Measurements from ENCODE around the gene SPOCK1. TPM values are rescaled to one million over a fixed set of nuclear protein-coding genes. Genes with fewer than 3 reads are reported as not detected.

The SPOCK1 gene
- total and polyA plus RNA-seq, 9 of the 15 experiments (the other 6 are each of a cell fraction or from before 2014, with no cell fraction given): 0.01 to 0.35 (median 0.04) TPM; not detected in 6

DNA sequence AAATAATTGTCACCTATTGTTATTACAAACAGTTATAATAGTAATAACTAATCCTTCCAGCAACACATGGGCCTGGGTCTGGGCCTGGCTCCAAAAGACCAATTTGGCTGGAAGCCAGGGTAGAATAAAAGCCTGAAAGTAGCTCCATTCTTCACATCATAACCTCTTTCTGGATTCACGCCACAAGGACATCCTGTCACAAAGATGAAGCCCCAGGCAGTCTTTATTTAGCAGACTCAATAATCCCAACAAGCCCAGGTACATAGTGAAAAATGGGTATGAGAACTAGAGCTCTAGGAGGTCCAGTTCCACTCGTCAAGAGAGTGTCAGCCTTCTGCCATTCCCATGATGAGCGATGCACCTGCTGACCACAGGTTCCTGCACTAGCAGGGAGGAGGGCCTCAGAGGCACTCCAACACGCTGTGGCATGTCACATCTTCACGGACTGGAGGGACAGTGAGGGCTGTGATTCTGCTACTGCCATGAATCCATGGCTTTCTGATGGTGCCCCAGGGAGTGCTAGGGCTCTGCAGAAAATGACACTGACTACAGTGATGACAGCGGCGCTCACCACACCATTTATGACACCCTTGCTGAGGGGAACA, 124.9 kb downstream of the SPOCK1 start:
- H3K79me2 ChIP-seq (ENCODE audit: control insufficient read depth, insufficient read depth, low read length): no peaks in the 10 kb centered on the region
- H3K9me3 ChIP-seq (replicated peaks; ENCODE audit: control insufficient read depth, insufficient read depth, low read depth, low read length): no peaks in the 10 kb centered on the region
- H2AFZ ChIP-seq (ENCODE audit: low read depth, low read length): no peak overlapping the region
- ATAC-seq (no peak), DNase-seq (ENCODE audit: extremely low read depth in 1 of 4, low spot score in 3 of 4) (no peak), FAIRE-seq (no peak)
- no peaks in the 10 kb centered on the region for H4K20me1 ChIP-seq (replicated peaks; ENCODE audit: control insufficient read depth, insufficient read depth, low read length)
- no peaks in the 10 kb centered on the region for H3K9me1 ChIP-seq (ENCODE audit: control insufficient read depth, insufficient read depth, low read length)
- in situ Hi-C loops (cut with MboI) (no loop called here), intact Hi-C loops (cut with micrococcal nuclease) (no loop called here)
- no peaks in the 10 kb centered on the region for H3K4me1 ChIP-seq (replicated peaks in 1 of 2; ENCODE audit: control insufficient read depth in 2 of 2, insufficient read depth in 2 of 2, low read length in 2 of 2)
- no peak overlapping the region for H3K27ac ChIP-seq (ENCODE audit: extremely low read depth, low read depth, low read length)
- WGBS (ENCODE audit: insufficient coverage, low coverage, missing lambda C conversion rate): 0% methylated on average over 7 of the region's 7 CpGs
- ChIA-PET POLR2A (no interaction called here), CTCF (ENCODE audit: low intra/inter-chr PET ratio) (no interaction called here)
- H3K27me3 ChIP-seq (ENCODE audit: control insufficient read depth in 2 of 2, insufficient read depth in 2 of 2, low read length in 2 of 2): peaks cover 0 to 4% of the 10 kb centered on the region in 2 experiments; a peak in 1 of 5 replicates
- H3K4me3 ChIP-seq: no peak overlapping the region
- H3K36me3 ChIP-seq (ENCODE audit: control insufficient read depth, insufficient read depth, low read length): no peaks in the 10 kb centered on the region
- no peak overlapping the region for H3K9ac ChIP-seq (ENCODE audit: insufficient read depth in 1 of 2, low read depth in 2 of 2, low read length in 2 of 2)
- H3K4me2 ChIP-seq (ENCODE audit: insufficient read depth, low read length): no peak overlapping the region
- BruUV-seq (replicated peaks): no TSS peak
- TF ChIP-seq, protein P1, sequence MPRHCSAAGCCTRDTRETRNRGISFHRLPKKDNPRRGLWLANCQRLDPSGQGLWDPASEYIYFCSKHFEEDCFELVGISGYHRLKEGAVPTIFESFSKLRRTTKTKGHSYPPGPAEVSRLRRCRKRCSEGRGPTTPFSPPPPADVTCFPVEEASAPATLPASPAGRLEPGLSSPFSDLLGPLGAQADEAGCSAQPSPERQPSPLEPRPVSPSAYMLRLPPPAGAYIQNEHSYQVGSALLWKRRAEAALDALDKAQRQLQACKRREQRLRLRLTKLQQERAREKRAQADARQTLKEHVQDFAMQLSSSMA (CRISPR knock-in tag; IDR thresholded peaks at IDR 0.05): no peak
- TF ChIP-seq, protein P2, sequence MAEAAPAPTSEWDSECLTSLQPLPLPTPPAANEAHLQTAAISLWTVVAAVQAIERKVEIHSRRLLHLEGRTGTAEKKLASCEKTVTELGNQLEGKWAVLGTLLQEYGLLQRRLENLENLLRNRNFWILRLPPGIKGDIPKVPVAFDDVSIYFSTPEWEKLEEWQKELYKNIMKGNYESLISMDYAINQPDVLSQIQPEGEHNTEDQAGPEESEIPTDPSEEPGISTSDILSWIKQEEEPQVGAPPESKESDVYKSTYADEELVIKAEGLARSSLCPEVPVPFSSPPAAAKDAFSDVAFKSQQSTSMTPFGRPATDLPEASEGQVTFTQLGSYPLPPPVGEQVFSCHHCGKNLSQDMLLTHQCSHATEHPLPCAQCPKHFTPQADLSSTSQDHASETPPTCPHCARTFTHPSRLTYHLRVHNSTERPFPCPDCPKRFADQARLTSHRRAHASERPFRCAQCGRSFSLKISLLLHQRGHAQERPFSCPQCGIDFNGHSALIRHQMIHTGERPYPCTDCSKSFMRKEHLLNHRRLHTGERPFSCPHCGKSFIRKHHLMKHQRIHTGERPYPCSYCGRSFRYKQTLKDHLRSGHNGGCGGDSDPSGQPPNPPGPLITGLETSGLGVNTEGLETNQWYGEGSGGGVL (CRISPR knock-in tag; IDR thresholded peaks at IDR 0.05): no peak
- TF ChIP-seq PCBP1 (IDR thresholded peaks at IDR 0.05; ENCODE audit: low read depth, low read length, poor library complexity, severe bottlenecking) (no peak), DDX20 (tag; IDR thresholded peaks at IDR 0.05; ENCODE audit: low read depth) (no peak)
- TF ChIP-seq, protein P3, sequence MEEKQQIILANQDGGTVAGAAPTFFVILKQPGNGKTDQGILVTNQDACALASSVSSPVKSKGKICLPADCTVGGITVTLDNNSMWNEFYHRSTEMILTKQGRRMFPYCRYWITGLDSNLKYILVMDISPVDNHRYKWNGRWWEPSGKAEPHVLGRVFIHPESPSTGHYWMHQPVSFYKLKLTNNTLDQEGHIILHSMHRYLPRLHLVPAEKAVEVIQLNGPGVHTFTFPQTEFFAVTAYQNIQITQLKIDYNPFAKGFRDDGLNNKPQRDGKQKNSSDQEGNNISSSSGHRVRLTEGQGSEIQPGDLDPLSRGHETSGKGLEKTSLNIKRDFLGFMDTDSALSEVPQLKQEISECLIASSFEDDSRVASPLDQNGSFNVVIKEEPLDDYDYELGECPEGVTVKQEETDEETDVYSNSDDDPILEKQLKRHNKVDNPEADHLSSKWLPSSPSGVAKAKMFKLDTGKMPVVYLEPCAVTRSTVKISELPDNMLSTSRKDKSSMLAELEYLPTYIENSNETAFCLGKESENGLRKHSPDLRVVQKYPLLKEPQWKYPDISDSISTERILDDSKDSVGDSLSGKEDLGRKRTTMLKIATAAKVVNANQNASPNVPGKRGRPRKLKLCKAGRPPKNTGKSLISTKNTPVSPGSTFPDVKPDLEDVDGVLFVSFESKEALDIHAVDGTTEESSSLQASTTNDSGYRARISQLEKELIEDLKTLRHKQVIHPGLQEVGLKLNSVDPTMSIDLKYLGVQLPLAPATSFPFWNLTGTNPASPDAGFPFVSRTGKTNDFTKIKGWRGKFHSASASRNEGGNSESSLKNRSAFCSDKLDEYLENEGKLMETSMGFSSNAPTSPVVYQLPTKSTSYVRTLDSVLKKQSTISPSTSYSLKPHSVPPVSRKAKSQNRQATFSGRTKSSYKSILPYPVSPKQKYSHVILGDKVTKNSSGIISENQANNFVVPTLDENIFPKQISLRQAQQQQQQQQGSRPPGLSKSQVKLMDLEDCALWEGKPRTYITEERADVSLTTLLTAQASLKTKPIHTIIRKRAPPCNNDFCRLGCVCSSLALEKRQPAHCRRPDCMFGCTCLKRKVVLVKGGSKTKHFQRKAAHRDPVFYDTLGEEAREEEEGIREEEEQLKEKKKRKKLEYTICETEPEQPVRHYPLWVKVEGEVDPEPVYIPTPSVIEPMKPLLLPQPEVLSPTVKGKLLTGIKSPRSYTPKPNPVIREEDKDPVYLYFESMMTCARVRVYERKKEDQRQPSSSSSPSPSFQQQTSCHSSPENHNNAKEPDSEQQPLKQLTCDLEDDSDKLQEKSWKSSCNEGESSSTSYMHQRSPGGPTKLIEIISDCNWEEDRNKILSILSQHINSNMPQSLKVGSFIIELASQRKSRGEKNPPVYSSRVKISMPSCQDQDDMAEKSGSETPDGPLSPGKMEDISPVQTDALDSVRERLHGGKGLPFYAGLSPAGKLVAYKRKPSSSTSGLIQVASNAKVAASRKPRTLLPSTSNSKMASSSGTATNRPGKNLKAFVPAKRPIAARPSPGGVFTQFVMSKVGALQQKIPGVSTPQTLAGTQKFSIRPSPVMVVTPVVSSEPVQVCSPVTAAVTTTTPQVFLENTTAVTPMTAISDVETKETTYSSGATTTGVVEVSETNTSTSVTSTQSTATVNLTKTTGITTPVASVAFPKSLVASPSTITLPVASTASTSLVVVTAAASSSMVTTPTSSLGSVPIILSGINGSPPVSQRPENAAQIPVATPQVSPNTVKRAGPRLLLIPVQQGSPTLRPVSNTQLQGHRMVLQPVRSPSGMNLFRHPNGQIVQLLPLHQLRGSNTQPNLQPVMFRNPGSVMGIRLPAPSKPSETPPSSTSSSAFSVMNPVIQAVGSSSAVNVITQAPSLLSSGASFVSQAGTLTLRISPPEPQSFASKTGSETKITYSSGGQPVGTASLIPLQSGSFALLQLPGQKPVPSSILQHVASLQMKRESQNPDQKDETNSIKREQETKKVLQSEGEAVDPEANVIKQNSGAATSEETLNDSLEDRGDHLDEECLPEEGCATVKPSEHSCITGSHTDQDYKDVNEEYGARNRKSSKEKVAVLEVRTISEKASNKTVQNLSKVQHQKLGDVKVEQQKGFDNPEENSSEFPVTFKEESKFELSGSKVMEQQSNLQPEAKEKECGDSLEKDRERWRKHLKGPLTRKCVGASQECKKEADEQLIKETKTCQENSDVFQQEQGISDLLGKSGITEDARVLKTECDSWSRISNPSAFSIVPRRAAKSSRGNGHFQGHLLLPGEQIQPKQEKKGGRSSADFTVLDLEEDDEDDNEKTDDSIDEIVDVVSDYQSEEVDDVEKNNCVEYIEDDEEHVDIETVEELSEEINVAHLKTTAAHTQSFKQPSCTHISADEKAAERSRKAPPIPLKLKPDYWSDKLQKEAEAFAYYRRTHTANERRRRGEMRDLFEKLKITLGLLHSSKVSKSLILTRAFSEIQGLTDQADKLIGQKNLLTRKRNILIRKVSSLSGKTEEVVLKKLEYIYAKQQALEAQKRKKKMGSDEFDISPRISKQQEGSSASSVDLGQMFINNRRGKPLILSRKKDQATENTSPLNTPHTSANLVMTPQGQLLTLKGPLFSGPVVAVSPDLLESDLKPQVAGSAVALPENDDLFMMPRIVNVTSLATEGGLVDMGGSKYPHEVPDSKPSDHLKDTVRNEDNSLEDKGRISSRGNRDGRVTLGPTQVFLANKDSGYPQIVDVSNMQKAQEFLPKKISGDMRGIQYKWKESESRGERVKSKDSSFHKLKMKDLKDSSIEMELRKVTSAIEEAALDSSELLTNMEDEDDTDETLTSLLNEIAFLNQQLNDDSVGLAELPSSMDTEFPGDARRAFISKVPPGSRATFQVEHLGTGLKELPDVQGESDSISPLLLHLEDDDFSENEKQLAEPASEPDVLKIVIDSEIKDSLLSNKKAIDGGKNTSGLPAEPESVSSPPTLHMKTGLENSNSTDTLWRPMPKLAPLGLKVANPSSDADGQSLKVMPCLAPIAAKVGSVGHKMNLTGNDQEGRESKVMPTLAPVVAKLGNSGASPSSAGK (IDR thresholded peaks at IDR 0.05): no peak
